Karpas-422 (cell line): ENCODE results near the gene EEPD1. TPM values are rescaled to one million over a fixed set of nuclear protein-coding genes. Genes with fewer than 3 reads are reported as not detected.

ENCODE experiments used
- DNase-seq: peaks from one replicate; pipeline ENCODE4 v3.0.0-alpha.2; 2015
- H2AFZ ChIP-seq: fragments of 200-600 bp; sonication (generic); 2 replicates; pipeline ENCODE4 v1.6.1; 2014; ENCODE audit warnings: antibody characterized with exemption, low read length, mixed read lengths
- H3K27ac ChIP-seq: fragments of 200-600 bp; sonication (generic); 2 replicates; pipeline ENCODE4 v1.5.1; 2014; ENCODE audit warnings: mild to moderate bottlenecking, low read length, moderate library complexity
- H3K27me3 ChIP-seq: fragments of 200-600 bp; sonication (generic); 2 replicates; pipeline ENCODE4 v1.6.1; 2014; ENCODE audit warnings: low read length, mixed read lengths
- H3K36me3 ChIP-seq: fragments of 200-600 bp; sonication (generic); 2 replicates; pipeline ENCODE4 v1.6.1; 2014; ENCODE audit warnings: low read length, mixed read lengths; ENCODE audit not compliant: insufficient read depth
- H3K4me1 ChIP-seq: fragments of 200-600 bp; sonication (generic); 2 replicates; pipeline ENCODE4 v1.6.1; 2014; ENCODE audit warnings: mild to moderate bottlenecking, low read length, mixed read lengths
- H3K4me2 ChIP-seq: fragments of 200-600 bp; sonication (generic); 2 replicates; pipeline ENCODE4 v1.6.1; 2014; ENCODE audit warnings: low read length, low read depth, mild to moderate bottlenecking; ENCODE audit not compliant: poor library complexity, severe bottlenecking
- H3K4me3 ChIP-seq: fragments of 200-600 bp; sonication (generic); 2 replicates; pipeline ENCODE4 v1.5.1; 2014; ENCODE audit warnings: mild to moderate bottlenecking, antibody characterized with exemption, low read length, mixed read lengths
- H3K79me2 ChIP-seq: fragments of 200-600 bp; sonication (generic); 2 replicates; pipeline ENCODE4 v1.6.1; 2014; ENCODE audit warnings: mild to moderate bottlenecking, low read length, mixed read lengths
- H3K9ac ChIP-seq: fragments of 200-600 bp; sonication (generic); 2 replicates; pipeline ENCODE4 v1.6.0; 2014; ENCODE audit warnings: low read length
- H3K9me2 ChIP-seq: fragments of 200-600 bp; sonication (generic), shearing (Covaris generic); replicated peaks from 2 replicates; pipeline ENCODE4 v1.6.0; 2014; ENCODE audit warnings: mild to moderate bottlenecking, low read length, moderate library complexity; ENCODE audit not compliant: insufficient read depth
- H3K9me3 ChIP-seq: fragments of 300-700, 200-600 bp; sonication (generic); 2 replicates; pipeline ENCODE4 v1.6.1; 2014; ENCODE audit warnings: low read length, mixed read lengths
- H4K20me1 ChIP-seq: fragments of 200-600 bp; sonication (generic); 2 replicates; pipeline ENCODE4 v1.6.1; 2014; ENCODE audit warnings: mild to moderate bottlenecking, antibody characterized with exemption, low read length, low read depth; ENCODE audit not compliant: insufficient read depth
- total RNA-seq: library from RNA; depleted of rRNA; stranded (reverse); fragments of >200 nt; shearing (Covaris generic); gene quantifications from 2 replicates; pipeline ENCODE4 v1.2.3, GENCODE V29; 2014; ENCODE audit warnings: low replicate concordance

Gene EEPD1
- total RNA-seq, 1 experiment from 2014 or later: 28.8 TPM

DNA sequence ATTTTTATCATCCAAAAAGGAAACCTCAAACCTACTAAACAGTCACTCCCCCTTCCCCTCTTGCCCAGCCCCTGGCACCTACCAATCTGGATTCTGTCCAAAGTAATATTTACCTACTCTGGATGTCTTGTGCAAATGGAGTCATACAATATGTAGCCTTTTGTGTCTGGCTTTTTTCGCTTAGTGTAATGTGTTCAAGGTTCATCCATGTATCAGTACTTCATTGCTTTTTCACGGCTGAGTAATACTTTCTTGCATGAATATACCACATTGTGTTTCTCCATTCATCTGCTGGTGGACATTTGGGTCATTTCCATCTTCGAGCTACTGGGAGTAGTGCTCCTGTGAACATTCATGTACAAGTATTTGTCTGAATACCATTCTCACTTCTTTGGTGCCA lies 113.6 kb downstream of the EEPD1 start:
- no peak for DNase-seq
- Histone ChIP-seq H3K4me3 (no peak overlapping the region), H2AFZ (no peak overlapping the region), H3K9ac (no peak overlapping the region), H3K27me3 (no peaks in the 10 kb centered on the region), H3K79me2 (peaks cover 83% of the 10 kb centered on the region), H3K27ac (no peak overlapping the region), H4K20me1 (peaks cover 6% of the 10 kb centered on the region; the same call in 1 of the 2 replicates), H3K4me1 (peaks cover 30% of the 10 kb centered on the region), H3K36me3 (no peaks in the 10 kb centered on the region), H3K9me3 (no peaks in the 10 kb centered on the region), H3K4me2 (no peak overlapping the region), H3K9me2 (no peaks in the 10 kb centered on the region)

DNA sequence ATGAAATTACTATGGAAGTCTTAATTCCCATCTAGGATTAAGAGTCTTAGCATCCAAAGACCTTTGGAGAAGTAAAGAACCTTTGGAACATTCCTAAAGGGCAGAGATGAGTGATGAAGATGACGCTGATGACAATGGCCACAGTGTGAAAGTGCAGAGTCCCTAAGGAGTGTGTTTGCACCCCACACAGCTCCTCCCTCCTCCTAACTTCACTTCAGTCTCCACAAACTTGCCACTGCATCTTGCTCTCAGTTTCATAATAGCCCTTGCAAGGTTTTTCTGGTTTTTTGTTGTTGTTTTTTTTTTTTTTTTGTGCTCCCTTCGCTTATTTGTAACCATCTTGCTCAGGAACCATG lies 119.1 kb downstream of the EEPD1 start:
- H3K9me3 ChIP-seq: no peaks in the 10 kb centered on the region
- peaks cover 81% of the 10 kb centered on the region for H3K79me2 ChIP-seq
- no peak overlapping the region for H3K9ac ChIP-seq
- no peak overlapping the region for H2AFZ ChIP-seq
- H4K20me1 ChIP-seq: no peaks in the 10 kb centered on the region; the same call in 1 of the 2 replicates
- H3K4me3 ChIP-seq: no peak overlapping the region
- H3K27me3 ChIP-seq: no peaks in the 10 kb centered on the region
- no peak for DNase-seq
- no peaks in the 10 kb centered on the region for H3K9me2 ChIP-seq
- H3K4me1 ChIP-seq: peaks cover 52% of the 10 kb centered on the region
- peak overlapping the region; percentile 75 for H3K27ac ChIP-seq
- no peak overlapping the region for H3K4me2 ChIP-seq
- H3K36me3 ChIP-seq: no peaks in the 10 kb centered on the region

DNA sequence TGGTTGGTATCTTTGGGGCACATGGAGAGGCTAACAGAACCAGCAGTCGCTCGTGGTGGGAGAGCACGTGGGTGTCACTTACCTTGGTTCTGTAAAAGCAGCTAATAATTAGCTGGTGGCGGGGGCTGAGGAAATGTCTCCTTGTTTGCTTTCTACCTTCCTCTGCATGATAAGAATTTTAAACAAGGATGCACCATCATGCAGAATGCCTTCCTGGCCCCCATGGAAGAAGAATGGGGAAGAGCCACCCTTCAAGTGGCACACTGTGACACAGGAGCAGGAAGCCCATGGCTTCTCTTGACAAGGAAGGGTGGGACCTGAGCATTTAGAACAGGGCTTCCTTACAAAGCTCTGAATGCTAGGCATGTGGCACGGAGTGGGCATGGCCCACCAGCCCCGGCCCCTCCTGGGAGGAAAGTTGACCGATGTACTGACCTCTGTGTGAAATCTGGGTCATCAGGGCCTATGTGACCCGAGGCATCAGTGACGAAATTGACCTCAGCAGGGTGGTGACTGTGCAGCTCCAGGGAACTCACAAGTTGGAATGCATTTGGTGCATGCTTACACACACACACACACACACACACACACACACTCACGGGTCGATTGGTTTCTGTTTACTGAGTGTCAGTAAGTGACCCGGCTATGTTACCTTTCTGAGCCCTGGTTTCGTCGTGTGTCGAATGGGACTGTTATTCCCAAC lies 119.7 kb downstream of the EEPD1 start:
- Histone ChIP-seq H2AFZ (no peak overlapping the region), H3K9me2 (no peaks in the 10 kb centered on the region), H3K9ac (no peak overlapping the region), H3K9me3 (no peaks in the 10 kb centered on the region), H3K27ac (peak overlapping the region; percentile 75), H4K20me1 (no peaks in the 10 kb centered on the region; the same call in 1 of the 2 replicates), H3K27me3 (no peaks in the 10 kb centered on the region), H3K36me3 (no peaks in the 10 kb centered on the region), H3K4me1 (peaks cover 57% of the 10 kb centered on the region), H3K79me2 (peaks cover 81% of the 10 kb centered on the region), H3K4me3 (no peak overlapping the region), H3K4me2 (no peak overlapping the region)
- no peak for DNase-seq

DNA sequence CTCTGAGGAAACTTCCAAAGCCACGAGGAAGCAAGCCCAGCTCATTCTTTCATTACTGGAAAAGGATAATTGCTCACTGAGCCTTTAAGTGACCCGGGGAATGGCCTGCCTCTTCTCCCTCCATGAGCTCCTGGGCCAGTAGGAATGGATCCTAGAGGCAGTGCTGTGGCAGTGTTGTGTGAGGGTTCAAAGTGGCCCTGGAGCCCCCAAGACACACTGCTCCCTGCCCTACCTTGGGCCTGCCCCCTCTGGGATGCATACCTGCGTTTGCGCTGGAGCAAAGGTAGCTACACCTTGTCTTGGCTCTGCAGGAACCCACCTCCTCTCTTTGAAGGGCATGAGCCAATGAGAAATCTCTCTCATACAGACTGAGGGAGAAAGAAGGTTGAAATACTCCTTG lies 120.8 kb downstream of the EEPD1 start:
- H3K79me2 ChIP-seq: peaks cover 81% of the 10 kb centered on the region
- no peak overlapping the region for H2AFZ ChIP-seq
- H4K20me1 ChIP-seq: no peaks in the 10 kb centered on the region; the same call in 1 of the 2 replicates
- no peak overlapping the region for H3K4me2 ChIP-seq
- no peaks in the 10 kb centered on the region for H3K27me3 ChIP-seq
- peaks cover 69% of the 10 kb centered on the region for H3K4me1 ChIP-seq
- peak overlapping the region; percentile 1; the same call in 1 of the 2 replicates for H3K9ac ChIP-seq
- no peak for DNase-seq
- peak overlapping the region; percentile 75 for H3K27ac ChIP-seq
- no peaks in the 10 kb centered on the region for H3K9me2 ChIP-seq
- H3K36me3 ChIP-seq: no peaks in the 10 kb centered on the region
- no peaks in the 10 kb centered on the region for H3K9me3 ChIP-seq
- H3K4me3 ChIP-seq: no peak overlapping the region

DNA sequence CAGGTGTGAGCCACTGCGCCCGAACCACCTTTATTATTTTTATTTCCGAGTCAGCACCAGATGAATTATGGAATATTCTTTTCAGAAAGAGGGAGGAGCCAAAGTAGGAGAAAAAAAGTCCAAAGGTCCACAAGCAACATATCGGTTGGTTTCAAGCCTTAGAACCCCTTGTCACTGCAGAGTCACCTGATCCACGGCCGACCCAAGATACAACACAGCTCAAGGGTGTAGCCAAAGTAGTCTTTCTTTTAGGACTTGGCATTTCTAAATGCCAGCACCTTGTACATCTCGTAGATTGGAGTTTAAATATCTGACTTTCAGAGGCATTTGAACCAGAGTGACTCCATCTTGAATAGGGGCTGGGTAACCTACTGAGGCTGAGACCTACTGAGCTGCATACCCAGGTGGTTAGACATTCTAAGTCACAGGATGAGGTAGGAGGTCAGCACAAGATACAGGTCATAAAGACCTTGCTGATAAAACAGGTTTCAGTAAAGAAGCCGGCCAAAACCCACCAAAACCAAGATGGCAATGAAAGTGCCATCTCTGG lies 122.8 kb downstream of the EEPD1 start:
- H3K9me2 ChIP-seq: no peaks in the 10 kb centered on the region
- no peak overlapping the region for H3K9ac ChIP-seq
- H3K79me2 ChIP-seq: peaks cover 86% of the 10 kb centered on the region
- H3K4me3 ChIP-seq: no peak overlapping the region
- DNase-seq: no peak
- no peak overlapping the region for H2AFZ ChIP-seq
- no peak overlapping the region for H3K4me2 ChIP-seq
- no peaks in the 10 kb centered on the region for H3K9me3 ChIP-seq
- H3K27me3 ChIP-seq: no peaks in the 10 kb centered on the region
- H3K4me1 ChIP-seq: peaks cover 88% of the 10 kb centered on the region
- no peaks in the 10 kb centered on the region for H3K36me3 ChIP-seq
- H4K20me1 ChIP-seq: no peaks in the 10 kb centered on the region; the same call in 1 of the 2 replicates
- peak overlapping the region; percentile 100 for H3K27ac ChIP-seq

DNA sequence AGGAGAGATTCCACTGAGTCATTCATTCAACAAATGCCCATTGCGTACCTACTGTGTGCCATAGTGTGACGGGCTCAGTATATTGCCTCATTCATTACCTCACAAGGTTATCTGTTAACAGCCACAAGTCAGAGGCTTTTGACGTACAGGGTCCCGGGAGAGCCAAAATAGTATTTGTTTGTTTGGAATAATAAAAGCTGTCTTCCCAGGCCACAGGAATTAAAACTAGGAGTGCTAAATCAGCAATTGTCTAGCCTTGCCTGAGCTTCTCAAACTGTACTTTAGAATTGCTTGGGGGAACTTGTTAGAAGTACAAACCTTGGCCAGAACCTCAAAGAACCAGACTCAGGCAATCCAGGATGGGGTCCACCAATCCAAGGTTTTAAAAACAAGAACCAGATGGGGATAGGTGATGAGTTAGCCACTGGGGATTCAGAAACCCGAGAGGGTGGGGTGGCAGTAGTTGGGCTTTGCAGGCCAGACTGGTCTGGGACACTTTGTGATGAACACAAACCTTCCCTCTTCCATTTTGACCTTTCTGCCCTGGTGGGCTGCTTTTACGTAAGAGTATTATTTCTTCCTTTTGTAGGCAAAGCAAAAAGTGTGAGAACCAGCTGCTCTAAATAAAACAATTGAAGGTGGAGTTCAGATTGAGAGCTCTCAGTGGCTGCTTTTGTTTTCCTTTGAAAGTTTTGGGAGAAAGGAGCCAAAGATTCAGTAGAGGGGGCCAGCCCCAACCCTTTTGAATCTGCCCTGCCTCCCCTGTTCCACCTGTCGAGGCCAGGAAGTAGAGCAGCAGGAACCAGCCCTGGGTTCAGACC lies 123.6 kb downstream of the EEPD1 start:
- no peak overlapping the region; the same call in 1 of the 2 replicates for H3K4me3 ChIP-seq
- peaks cover 86% of the 10 kb centered on the region for H3K79me2 ChIP-seq
- H3K27ac ChIP-seq: peak overlapping the region; percentile 100
- H3K9me2 ChIP-seq: no peaks in the 10 kb centered on the region
- no peak overlapping the region for H2AFZ ChIP-seq
- peak overlapping the region; percentile 81 for H3K4me2 ChIP-seq
- H3K4me1 ChIP-seq: peaks cover 97% of the 10 kb centered on the region
- no peaks in the 10 kb centered on the region; the same call in 1 of the 2 replicates for H4K20me1 ChIP-seq
- H3K36me3 ChIP-seq: no peaks in the 10 kb centered on the region
- no peaks in the 10 kb centered on the region for H3K27me3 ChIP-seq
- no peak for DNase-seq
- no peaks in the 10 kb centered on the region for H3K9me3 ChIP-seq
- peak overlapping the region; percentile 31 for H3K9ac ChIP-seq

DNA sequence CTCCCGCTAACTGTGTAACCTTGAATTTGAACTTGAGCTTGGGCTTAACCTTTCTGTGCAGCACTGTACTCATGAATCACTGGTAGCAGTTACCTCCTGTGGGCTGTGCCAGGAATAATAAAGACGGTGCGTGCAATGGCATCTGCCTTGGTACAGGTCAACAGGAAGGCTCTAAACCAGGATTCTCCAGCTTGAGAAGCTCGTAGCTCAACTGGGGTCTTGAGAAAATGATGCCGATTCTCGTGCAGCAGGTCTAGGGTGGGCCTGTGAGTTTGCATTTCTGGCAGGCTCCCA lies 124.1 kb downstream of the EEPD1 start:
- H3K9me2 ChIP-seq: no peaks in the 10 kb centered on the region
- H3K9ac ChIP-seq: peak overlapping the region; percentile 31
- no peak overlapping the region for H2AFZ ChIP-seq
- H3K79me2 ChIP-seq: peaks cover 82% of the 10 kb centered on the region
- no peaks in the 10 kb centered on the region for H3K9me3 ChIP-seq
- no peak for DNase-seq
- H3K4me3 ChIP-seq: no peak overlapping the region; the same call in 1 of the 2 replicates
- no peaks in the 10 kb centered on the region; the same call in 1 of the 2 replicates for H4K20me1 ChIP-seq
- peaks cover 97% of the 10 kb centered on the region for H3K4me1 ChIP-seq
- peak overlapping the region; percentile 100 for H3K27ac ChIP-seq
- no peaks in the 10 kb centered on the region for H3K36me3 ChIP-seq
- H3K4me2 ChIP-seq: peak overlapping the region; percentile 81
- H3K27me3 ChIP-seq: no peaks in the 10 kb centered on the region

DNA sequence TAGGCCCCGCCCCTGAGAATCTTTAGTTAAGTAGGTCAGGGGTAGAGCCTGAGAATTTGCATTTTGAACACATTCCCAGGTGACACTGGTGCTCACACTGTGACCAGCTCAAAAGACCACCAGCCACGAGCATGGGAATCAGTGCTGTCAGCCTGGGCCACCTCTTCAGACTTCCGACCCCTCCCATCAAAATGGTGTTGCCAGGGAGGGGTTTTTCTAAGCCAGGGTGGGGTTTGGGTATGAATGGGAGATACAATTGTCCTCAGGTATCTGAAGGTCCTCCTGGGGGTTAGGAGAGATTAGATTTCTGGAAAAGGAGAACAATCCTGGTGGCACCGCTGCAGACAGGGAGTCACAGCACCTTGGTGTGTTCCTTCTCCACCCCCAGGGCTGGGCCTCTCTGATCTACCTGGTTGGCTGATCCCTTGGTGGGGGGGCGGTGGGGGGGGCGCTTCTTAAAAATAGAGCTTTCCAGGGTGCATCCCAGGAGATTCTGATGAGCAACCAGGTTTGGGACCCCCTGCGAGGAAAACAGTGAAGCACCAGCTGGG lies 125.1 kb downstream of the EEPD1 start:
- peak overlapping the region; percentile 81 for H3K4me2 ChIP-seq
- peak overlapping the region; percentile 100 for H3K27ac ChIP-seq
- no peak for DNase-seq
- H3K27me3 ChIP-seq: no peaks in the 10 kb centered on the region
- H3K9me3 ChIP-seq: no peaks in the 10 kb centered on the region
- H3K9ac ChIP-seq: peak overlapping the region; percentile 69
- H3K36me3 ChIP-seq: no peaks in the 10 kb centered on the region
- no peaks in the 10 kb centered on the region for H3K9me2 ChIP-seq
- H3K4me1 ChIP-seq: peaks cover 97% of the 10 kb centered on the region
- no peaks in the 10 kb centered on the region; the same call in 1 of the 2 replicates for H4K20me1 ChIP-seq
- H3K4me3 ChIP-seq: peak overlapping the region; percentile 30; the same call in 1 of the 2 replicates
- H3K79me2 ChIP-seq: peaks cover 76% of the 10 kb centered on the region
- H2AFZ ChIP-seq: no peak overlapping the region
